Subcutaneous adipose tissue (tissue), 4 donors: ENCODE data around the gene ATF7. TPM values are rescaled to one million over a fixed set of nuclear protein-coding genes. Genes with fewer than 3 reads are reported as not detected.

Source experiments
- CTCF ChIP-seq: fragments of 450-650 bp; IDR thresholded peaks from one replicate; pipeline ENCODE4 v1.5.1; 2016; ENCODE audit warnings: low read depth, mild to moderate bottlenecking, control low read depth, antibody characterized with exemption, moderate library complexity
- total RNA-seq, 4 donors: library from RNA; depleted of rRNA; stranded (reverse); fragments of >200 nt; gene quantifications; one replicate each; pipeline ENCODE4 v1.1.0, GENCODE V29; 2016

The ATF7 gene
- total RNA-seq, 4 donors from 2014 or later, result 32.0 to 49.7 (median 43.7) TPM

- TF ChIP-seq CTCF, result no peak
These were observed 112.3 kb downstream of the ATF7 start for GRCh38 chr12:53513712-53514410.

- no peak for TF ChIP-seq CTCF
These were observed 115.9 kb downstream of the ATF7 start for GRCh38 chr12:53510181-53510812.

GRCh38 chr12:53508534-53509170 lies 117.5 kb downstream of the ATF7 start:
- no peak for TF ChIP-seq CTCF

- no peak for TF ChIP-seq CTCF
These were observed 118.6 kb downstream of the ATF7 start for GRCh38 chr12:53507603-53507885.

- TF ChIP-seq CTCF, result no peak
These were observed 119.1 kb downstream of the ATF7 start, which contains the start of gene NPFF for GRCh38 chr12:53506881-53507602. Gene NPFF, minus strand, starts transcription at chr12:53507484. Its CDS starts 10 bp downstream, at chr12:53507474.

- TF ChIP-seq CTCF, result no peak
These were observed 119.8 kb downstream of the ATF7 start for GRCh38 chr12:53506450-53506785.
